GM10266 (cell line): Measurements from ENCODE around the gene IFITM1.
"Not testable (repeated sequence)": the region's sequence is repeated elsewhere in the genome, so short reads cannot be mapped to it uniquely, and the experiment has no call there.

Experiments used
- DNase-seq: peaks from one replicate; pipeline ENCODE4 v3.0.0; 2012; ENCODE audit errors: extremely low spot score
- TF ChIP-seq, protein P1 (sequence below): IDR thresholded peaks from 2 replicates; pipeline ENCODE4 v1.5.1; 2012; ENCODE audit warnings: mild to moderate bottlenecking, low read depth; ENCODE audit not compliant: control insufficient read depth, insufficient read depth; ENCODE audit errors: missing control alignments

Gene IFITM1

DNA sequence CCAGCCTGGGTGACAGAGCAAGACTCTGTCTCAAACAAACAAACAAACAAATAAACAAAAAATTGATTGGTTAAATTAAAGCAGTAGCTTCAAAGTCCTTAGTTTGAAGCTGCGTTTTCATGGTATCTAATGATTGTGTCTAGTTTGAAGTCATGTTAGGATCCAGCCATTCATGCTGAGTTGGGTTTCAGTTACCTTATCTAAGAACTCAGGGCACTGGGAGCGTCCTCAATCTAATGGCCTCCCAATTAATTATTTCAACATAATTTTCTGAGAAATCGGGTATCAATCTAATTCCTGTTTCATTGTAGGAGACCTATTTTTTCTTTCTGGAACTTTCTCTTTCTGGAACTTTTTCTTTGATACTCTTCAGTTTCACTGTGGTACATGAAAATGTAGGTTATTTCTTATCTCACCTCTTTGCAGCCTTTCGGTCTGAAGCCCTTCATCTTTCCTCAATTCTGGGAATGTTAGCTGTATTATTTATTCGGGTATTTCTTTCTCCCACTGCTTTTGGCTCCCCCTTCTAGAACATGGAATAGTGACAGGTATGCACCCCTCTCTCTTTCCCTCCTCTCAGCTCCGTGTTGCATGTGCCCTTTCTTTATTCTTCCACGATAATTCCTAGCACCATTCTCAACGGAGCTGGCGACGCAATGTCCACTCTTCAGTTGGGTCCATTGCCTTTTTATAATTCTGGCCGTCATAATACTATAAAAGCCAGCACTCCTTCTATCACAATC lies 31.2 kb downstream of the IFITM1 start:
- TF ChIP-seq, protein P1, sequence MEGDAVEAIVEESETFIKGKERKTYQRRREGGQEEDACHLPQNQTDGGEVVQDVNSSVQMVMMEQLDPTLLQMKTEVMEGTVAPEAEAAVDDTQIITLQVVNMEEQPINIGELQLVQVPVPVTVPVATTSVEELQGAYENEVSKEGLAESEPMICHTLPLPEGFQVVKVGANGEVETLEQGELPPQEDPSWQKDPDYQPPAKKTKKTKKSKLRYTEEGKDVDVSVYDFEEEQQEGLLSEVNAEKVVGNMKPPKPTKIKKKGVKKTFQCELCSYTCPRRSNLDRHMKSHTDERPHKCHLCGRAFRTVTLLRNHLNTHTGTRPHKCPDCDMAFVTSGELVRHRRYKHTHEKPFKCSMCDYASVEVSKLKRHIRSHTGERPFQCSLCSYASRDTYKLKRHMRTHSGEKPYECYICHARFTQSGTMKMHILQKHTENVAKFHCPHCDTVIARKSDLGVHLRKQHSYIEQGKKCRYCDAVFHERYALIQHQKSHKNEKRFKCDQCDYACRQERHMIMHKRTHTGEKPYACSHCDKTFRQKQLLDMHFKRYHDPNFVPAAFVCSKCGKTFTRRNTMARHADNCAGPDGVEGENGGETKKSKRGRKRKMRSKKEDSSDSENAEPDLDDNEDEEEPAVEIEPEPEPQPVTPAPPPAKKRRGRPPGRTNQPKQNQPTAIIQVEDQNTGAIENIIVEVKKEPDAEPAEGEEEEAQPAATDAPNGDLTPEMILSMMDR: no peak
- DNase-seq: no peak

DNA sequence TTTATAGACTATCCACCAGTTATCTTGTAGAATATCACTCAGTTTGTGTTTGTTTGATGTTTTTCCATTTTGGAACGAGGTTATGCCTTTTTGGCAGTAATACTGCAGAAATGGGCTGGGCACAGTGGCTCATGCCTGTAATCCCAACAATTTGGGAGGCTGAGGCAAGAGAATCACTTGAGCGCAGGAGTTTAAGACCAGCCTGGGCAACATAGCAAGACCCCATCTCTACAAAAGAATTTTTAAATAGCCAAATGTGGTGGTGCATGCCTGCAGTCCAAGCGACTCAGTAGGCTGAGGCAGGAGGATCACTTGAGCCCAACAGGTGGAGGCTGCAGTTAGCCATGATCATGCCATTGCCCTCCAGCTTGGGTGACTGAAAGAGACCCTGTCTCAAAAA lies 32.7 kb downstream of the IFITM1 start:
- TF ChIP-seq, protein P1: no peak

DNA sequence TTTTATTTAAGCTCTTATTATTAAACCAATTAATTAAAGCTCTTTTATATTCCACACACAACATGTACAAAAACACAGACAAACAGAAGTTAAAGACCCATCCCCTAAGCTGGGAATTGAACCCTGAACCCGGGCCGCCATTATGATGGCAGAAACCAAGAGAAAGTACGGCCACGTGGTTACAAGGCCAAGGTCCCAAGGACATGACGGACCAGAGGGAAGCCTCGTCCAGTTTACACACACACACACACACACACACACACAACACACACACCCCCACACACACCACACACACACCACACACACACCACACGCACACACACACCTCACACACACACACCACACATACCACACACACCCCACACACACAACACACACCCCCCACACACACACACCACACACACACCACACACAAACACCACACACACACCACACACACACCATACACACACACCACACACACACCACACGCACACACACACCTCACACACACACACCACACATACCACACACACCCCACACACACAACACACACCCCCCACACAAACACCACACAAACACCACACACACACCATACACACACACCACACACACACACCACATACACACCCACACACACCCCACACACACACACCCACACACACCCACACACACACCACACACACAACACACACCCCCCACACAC lies 35.6 kb downstream of the IFITM1 start:
- not testable (repeated sequence) for DNase-seq

More for the DNA sequence above, 32.7 kb downstream of the IFITM1 start:
- DNase-seq: no peak

DNA sequence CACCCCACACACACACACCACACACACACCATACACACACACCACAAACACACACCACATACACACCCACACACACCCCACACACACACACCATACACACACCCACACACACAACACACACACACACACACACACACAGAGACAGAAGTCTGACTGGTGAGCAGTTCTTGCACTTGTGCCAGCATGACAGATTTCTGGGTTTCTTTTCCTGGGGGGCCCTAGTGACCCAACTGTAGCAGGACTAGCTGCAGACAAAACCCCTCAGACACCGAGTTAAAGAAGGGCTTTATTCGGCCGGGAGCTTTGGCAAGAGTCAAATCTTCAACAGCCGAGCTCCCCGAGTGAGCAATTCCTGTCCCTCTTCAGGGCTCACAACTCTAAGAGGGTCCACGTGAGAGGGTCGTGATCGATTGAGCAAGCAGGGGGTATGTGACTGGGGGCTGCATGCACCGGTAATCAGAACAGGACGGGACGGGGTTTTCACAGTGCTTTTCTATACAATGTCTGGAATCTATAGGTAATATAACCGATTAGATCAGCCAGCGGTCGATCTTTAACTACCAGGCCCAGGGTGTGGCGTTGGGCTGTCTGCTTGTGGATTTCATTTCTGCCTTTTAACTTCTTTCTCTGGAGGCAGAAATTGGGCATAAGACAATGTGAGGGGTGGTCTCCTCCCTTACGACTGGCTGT lies 36.3 kb downstream of the IFITM1 start:
- DNase-seq: not testable (repeated sequence)

DNA sequence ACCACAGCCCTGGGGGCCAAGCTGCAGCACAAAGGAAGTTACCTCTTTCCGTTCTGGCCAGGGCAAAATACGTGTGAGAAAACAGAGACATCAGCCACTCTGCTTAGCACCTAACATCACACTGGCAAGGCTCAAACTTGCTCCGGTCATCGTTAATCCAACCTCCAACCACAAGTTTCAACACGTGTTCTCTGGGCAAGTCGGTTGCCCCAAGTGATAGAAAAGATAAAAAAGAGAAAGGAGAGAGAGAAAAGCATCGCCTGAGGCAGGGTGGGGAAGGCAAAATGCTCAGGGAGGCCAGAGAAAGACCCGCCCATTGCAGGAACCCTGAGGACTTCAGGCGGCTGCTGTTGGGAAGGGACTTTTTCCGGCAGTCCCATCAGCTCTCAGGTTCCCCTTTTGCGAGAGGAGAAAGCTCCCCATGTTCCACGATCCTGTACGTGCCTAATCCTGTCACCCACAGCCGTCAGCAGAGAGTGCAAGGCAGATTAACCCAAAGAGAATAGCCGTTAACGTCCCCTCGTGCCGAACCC lies 36.9 kb downstream of the IFITM1 start:
- TF ChIP-seq, protein P1: no peak
- DNase-seq: no peak

DNA sequence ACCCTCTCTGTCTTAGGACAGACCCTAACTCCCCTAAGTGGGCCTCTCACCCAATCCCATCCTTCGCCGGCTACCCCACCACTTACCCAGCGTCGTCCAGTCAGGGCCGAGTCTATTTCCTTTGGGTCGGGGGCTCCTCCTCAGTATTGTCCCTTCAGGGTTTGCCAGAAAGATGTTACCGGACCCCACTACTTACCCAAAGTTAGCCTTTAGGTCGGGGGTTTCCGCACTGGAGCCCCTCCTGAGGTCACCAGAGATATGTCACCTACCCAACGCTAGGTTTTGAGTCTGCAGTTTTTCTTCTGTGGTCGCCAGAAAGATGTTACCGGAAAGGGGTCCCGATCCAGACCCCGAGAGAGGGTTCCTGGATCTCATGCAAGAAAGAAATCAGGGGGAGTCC lies 37.6 kb downstream of the IFITM1 start:
- TF ChIP-seq, protein P1: no peak
- DNase-seq: no peak

DNA sequence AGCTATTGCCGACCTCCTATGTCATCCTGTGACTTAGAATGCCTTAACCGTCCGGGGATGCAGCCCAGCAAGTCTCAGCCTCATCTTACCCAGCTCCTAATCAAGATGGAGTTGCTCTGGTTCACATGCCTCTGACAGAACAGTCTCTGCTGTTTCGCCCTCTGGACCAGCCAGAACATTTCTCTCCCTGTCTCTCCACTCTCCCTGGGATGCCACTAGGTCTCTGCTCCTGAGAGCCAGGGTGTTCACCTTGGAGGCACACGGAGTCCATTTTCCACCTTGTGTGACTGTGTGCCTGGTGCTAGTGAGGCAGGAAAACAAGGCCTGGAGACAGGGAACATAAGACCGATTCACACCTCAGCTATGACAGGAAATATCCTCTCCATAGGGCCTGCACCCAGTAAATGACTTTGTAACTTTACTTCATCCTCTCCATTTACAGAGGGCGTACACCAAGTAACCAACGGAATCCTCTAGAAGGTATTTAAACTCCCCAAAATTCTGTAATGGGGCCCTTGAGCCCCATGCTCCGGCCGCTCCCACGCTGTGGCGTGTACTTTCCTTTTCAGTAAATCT lies 38.7 kb downstream of the IFITM1 start:
- TF ChIP-seq, protein P1: no peak
- no peak for DNase-seq
